Stimulated activated CD8-positive, alpha-beta memory T cell treated with anti-CD3 and anti-CD28 coated beads, Interleukin-4, amount 100 ng/mL, for 1 hour (primary cell): Measurements from ENCODE around the gene BTRC.
A peak's percentile ranks its signal among the peaks of the same experiment; 100 is the strongest.
"Not testable (repeated sequence)": the region's sequence is repeated elsewhere in the genome, so short reads cannot be mapped to it uniquely, and the experiment has no call there.

Experiments used
- DNase-seq, 2 donors: peaks; one replicate each; pipeline ENCODE4 v3.0.0-alpha.2; 2020; ENCODE audit warnings: low read depth in 2 of 2, low spot score in 1 of 2

Gene BTRC

DNA sequence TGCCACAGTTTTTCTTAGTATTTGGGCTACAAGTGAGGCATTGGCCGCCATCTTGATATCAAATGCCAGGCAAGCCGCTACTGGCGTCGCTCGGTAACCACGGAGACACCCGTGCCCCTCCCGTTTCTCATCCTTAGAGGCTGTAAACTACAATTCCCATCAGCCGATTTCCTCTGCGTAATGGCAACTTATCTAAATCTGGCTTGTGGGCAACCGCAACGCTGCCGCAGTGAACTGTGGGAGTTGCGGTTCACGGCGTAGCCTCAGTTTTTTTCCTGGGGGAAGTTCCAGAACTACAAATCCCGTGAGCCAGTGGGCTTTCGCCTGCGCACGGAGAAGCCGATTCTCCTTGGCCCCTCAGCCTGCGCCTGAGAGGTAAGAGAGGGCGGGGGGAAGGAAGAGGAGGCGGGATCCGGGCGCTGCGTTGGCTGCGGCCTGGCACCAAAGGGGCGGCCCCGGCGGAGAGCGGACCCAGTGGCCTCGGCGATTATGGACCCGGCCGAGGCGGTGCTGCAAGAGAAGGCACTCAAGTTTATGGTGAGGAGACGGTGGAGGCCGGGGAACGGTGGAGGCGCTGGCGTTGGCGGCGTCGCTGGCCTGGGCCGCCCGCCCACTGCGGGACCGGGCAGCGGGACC is at the start of gene BTRC:
BTRC (plus strand) TSS at position 474 of the 636 bp plus-strand sequence; CDS start at position 490, 16 bp downstream.
- DNase-seq: peak; percentile 85 to 89

DNA sequence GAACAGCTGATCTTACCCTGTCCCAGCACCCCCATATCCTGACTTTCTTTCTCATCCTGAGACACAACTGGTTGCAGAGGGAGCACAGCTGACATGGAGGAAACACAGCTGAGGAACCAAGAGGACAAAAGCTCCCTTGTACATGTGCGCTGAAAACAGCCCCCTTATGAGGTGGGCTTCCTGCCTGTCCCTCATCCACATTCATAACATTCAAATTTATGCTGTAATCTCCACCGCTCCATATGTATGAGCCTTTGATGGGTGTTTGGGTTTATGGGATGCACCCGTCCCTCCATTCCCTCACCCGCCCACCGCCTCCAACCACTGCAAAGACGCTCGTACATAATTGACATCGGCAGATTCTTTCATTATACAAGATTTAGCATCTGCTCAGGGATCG is 49.6 kb upstream of the BTRC start:
- no peak for DNase-seq

DNA sequence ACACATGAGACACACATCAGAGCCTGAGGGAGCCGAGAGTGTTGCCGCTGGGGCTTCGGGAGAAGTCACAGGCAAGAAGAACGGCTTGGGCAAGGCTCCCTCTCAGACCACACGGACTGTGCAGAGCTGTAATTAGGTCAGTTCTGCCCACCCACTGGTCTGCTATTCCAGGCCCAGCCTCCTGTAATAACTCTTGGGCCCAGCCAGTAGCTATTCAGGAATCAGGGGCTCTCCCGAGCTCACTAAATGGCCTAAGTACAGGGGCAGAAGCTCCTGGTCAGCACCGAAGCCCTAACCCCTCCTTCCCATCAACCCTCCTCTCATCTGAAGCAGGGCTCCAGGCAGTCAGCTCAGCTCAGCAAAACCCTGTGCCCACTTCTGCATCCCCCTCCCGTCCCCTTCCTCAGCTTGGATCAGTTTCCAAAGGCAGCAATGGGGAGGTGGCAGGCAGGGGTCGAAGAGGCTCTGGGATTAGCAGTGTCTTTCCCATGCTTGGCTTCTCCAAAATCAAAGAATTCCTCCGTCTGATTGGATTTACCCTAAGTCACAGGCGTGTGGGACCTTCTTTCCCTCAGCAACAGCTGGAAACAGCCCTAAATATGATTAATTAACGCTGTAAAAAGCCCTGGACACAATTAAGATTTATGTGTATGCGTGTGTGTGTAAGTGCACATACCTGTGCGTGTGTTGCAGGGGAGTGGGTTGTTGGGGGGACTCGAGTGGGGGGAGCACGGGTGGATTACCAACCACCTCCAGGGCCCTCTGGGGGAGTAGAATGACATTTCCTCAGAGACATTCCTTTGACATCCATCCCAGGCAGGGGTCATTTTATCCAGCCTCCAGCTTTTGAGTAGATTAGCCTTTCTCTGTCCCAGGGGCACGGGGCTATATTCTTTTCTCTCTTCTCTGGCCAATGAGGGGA is 48.4 kb upstream of the BTRC start:
- no peak for DNase-seq

DNA sequence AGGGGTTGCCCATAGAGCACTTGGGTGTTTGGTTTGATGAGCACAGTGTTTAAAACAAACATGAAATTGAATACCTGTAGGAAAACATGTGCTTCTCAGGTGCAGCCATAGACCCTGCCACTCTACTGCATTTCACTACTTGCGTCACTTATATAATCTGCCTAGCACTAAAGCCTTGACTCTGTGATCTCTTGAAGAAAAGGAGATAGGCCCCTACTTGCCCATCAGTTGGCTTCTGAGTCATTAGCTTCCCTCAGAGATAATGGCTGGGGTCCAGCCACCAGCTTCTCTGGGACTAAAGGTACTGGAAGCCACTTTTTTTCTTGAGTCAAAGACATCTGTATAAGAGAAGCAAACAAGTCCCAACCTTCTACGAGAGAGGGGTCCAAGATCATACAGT is 45.9 kb upstream of the BTRC start:
- DNase-seq: no peak

DNA sequence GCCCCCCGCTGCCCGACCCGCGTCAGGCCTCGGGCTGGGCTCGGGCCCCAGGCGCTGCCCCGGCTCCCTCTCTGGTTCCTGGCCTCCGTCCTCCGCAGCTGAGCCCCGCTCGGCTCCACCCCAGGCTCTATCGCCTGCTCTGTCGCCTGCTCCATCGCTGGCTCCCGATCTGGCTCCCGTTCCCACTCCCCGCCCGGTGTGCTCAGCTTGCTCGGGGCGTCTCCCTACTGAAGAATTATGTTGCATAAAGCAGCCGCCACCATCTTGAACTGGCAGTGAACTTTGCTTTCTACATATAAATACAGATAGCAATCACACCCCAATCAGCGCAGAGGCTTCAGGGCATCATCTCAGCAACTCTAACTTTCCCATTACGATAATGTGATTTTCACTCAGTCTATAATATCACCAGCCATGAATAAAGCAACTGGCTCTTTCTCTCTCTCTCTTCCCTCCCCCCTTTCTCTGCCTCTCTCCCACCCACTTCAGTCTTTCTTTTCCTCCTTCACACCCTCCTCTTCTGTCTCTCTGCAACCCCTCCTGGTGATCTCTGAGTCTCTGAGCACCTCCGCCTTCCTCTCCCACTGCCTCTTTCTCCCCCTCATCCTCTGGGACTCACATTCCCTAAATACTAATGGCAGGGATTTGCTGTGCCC is 43.3 kb upstream of the BTRC start:
- no peak for DNase-seq

DNA sequence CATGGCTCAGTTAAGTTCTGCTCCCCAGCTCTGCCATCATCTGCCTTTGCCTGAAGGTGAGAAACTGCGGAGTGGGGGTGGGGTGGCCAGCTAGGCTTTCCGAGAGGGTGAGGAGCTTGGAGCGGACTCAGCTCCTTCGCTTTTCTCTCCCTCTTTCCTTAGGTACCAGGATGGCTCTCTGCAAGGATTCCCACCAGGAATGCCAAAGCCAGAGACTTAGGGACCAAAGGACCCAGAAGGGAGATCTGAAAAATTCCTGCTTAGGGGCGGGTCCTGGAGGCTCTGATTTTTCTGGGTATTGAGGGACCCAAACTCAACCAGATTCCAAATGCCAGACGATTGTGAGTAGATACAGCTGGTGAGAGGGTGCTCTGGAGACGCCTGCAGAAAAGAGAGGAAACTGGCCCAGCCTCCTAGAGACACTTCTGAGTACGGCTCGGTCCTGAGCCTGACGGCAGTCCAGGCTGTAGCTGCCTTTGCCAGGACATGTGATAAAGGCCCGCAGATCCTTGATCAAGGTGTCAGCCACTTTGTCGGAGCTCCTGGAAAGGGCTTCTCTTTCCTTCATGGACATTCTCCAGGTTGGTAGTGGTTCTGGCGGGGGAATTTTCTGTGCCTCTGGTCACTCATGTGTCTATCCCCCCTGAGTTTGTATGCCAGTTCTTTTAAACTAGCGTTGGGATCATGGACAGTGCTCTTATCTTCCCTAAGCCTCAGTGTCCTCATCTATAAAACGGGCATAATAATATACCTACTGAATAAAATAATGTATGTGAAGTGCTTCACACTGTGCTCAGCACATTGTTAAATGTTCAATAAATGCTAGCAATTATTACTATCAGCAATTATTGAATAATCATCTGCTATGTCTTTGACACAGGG is 42.5 kb upstream of the BTRC start:
- DNase-seq: no peak

DNA sequence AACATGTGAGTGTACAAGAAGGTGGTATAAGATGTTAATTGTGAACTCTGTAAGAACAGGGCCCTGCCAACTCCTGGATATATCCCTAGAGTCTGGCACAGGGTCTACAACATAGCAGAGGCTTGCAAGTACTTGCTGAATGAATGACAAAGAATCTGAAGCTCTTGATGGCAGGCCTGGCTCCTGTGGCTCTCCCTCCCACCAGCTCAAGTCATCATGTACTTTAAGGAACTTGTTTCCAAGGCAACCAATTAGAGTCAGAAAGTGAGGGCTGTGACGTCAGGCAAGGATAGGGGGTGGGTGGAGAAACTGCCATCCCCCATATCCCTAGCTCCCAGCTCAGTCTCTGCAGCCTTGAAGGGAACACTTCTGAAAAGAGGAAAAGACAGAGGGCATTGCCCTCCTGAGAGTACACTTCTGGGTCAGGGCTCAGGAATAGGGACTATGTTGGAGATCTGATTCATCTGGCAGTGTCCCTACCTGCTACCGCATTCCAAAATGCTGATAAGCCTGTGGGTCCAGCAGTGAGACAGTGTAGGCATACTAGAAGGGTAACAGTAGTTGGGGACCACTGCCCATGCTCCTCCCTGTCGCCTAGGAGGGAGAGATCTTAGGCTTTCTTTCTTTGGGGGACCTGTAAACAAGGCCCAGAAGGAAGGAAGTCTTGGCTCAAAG is 34.6 kb upstream of the BTRC start:
- DNase-seq: no peak

DNA sequence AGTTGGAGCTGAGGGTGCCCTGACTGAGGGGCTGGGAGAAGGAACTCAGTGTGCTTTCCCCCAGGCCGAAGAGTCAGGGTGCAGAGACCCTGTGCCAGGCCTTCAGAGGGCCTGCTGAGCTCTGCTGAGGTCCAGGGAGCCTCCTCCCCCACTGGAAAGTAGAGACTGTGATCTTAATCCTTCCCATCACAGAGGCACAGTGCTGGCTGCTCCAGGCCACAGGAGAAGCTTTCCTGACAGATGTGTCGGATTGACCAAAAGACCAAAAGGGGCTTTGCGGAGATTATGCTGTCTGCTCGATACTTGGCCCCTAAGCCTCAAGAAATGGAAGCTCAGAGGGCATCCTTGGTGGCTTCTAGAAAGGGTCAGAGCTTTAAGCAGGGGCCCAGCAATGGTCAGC is 32.9 kb upstream of the BTRC start:
- DNase-seq: no peak

DNA sequence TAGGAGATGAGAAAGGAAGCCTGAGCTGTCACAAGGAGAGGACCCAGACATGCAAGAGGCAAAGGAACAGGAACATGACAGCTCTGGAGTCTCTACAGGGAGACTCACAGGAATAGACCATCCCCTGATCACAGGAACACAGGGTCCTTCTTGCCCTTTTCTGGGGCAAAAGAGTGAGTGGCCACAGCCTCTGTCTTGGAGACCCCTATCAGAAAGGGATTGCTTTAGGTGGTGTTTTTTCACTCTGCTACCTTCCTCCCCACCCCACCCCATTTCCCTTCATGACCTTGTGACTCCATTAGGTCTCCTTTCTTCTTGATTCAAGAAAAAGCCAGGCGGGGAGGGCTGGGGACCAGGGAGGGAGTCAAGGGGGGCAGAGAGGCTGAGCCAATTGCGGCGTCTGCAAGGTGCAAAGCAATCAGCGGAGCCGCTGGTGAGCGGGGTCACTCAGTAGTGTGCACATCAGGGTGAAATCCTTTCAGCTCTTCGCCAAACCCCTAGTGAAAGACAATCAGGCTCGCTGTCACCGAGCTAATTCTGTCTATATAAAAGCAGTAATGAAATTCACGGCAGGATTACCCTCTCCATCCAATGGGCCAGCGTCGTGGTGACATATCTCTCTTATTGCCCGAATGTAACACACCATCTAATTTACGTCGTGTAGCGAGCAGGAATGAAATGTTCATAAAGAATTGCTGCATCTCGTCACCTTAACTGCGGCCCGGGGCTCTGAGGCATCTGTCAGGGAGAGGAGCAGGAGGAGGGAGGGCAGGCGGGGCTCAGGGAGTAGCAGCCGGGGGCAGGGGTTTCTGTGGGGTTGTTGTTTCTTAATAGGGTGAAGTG is 31.5 kb upstream of the BTRC start:
- no peak for DNase-seq

DNA sequence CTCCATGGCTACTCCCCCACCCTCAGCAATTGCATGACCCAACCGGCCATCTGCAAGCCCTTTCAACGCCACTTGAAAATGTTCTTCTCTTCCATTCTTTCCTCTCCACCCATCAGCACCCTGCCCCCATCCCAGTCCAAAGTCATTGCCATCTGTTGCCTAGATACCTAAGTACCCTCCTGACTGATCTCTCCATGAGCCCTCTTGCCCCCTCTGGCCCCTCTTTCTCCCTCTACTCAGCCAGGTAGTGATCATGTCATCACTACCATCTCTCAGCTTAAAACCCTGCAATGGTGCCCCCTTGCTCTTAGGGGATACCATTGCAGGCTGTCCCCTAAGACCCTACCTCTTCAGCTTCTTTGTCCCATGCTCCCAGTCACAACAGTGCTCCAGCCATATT is 30.5 kb upstream of the BTRC start:
- DNase-seq: no peak

DNA sequence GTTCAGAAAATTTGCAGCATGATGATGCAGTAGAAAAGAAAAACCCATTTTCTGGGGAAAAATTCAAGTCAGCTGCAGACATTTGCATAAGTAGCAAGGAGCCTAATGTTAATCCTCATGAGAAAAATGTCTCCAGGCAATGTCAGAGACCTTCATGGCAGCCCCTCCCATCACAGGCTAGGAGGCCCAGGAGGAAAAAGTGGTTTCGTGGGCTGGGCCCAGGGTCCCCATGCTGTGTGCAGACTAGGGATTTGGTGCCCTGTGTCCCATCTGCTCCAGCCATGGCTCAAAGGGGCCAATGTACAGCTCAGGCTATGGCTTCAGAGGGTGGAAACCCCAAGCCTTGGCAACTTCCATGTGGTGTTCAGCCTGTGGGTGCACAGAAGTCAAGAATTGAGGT is 26.5 kb upstream of the BTRC start:
- DNase-seq: not testable (repeated sequence)

DNA sequence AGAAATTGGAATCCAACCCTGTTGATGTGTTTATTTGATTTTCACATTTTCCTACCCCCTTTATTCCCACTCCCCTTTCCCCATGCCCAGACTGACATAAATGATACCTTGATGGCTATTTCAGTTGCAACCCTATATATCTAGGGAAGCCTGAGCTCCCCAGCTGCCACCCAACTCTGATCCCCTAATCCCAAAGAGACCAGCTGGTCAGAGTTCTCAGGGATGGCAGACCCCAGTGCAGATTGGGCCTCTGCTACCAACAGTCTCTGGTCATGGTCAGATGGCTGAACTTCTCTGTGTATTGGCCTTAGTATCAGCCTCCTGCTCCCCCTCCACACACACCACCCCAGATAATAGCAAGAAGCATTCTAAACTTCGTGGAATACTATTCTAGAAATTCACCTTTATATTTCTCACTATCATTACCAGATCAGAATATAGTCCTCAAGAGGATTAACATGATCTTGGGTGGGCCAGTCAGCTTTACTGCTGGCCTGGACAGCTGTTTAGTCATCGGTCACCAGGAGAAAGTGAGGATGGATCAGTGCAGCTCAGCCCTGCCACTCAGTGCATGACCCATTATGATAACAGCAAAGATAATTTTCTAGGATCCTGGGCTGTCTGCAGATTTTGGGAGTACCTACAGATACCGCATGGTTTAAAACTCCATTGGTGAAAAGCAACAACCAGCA is 24.5 kb upstream of the BTRC start:
- no peak for DNase-seq

DNA sequence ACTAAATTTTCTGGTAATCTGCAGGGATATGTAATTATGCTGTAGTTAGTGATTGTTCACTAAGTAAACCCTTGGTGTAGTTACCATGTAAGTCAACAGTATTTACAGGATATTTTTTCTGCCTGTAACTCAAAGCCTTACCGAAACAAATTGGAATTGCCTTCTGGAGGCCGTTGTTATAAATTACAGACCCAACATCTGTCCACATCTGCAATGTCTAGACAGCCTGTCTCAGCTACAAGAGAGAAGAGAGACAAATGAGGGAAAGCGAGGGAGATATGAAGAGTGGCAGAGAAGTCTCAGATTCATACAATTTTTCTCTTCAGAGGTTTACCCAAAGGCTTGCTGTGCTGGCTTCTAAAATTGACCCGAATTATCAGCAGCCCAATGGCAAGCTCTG is 23.7 kb upstream of the BTRC start:
- DNase-seq: no peak

DNA sequence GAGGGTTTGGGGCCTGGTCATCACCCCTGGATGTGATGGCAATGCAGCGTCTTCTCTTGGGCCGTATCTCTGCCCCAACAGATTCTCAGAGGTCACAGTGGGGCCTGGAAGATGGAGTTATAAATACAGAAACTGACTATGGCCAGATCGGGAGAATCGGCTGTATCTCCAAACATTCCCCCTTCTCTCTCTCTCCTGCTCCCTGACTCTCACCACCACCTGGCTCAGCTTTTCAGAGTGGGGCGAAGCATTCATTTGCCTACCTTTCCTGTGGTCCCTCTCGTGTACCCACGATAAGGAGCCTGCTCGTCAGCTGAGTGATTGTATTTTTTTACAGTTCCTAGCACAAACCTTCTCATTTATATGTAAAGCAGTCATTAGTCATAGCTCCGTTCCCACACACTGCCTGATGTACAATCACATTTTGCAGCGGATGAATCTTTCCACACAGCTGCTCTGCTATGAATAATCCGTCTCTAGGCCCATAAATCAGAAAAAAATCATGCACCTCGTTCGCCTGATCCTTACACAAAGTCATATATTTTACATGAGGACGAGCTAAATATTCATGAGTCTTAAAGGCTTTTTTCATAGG is 23.2 kb upstream of the BTRC start:
- DNase-seq: no peak

DNA sequence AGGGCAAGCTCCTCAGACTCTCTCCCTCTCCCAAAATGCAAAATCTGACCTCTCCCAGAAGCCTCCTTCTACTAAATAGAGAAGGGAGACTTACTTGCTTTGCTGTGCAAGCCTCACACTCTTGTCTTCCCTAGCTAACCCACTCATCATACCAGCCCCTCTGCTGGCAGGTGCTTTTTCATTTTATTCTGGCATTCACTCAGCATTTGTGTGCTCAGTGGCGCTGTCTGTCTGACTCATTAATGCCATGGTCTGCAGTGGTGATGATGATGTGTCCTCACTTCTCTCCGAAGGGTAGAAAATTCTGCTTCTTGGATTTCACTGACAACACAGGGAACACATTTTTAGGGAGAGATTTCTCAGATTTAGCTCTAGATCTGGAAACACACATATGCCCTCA is 22.0 kb upstream of the BTRC start:
- no peak for DNase-seq

DNA sequence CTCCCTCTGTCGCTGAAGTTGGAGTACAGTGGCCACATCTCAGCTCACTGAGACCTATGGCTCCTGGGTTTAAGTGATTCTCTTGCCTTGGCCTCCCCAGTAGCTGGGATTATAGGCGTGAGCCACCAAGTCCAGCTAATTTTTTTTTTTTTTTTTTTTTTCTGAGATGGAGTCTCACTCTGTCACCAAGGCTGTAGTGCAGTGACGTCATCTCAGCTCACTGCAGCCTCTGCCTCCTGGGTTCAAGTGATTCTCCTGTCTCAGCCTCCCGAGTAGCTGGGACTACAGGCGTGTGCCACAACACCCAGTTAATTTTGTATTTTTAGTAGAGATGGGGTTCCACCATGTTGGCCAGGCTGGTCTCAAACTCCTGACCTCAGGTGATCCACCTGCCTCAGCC is 19.7 kb upstream of the BTRC start:
- not testable (repeated sequence) for DNase-seq

DNA sequence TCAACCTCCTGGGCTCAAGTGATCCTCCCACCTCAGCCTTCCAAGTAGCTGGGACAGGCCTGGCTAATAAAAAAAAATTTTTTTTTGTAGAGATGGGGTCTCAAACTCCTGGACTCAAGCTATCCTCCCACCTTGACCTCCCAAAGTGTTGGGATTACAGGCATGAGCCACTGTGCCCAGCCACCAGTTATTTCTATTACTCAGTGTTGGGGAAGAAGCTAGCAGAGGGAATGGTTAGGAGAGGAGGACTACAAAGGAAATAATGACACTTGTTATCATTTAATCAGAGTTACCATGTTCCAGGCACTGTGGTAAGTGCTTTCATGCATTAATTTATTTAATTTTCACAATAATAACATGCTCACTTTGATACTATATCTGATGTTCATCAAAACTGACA is 17.6 kb upstream of the BTRC start:
- no peak for DNase-seq

DNA sequence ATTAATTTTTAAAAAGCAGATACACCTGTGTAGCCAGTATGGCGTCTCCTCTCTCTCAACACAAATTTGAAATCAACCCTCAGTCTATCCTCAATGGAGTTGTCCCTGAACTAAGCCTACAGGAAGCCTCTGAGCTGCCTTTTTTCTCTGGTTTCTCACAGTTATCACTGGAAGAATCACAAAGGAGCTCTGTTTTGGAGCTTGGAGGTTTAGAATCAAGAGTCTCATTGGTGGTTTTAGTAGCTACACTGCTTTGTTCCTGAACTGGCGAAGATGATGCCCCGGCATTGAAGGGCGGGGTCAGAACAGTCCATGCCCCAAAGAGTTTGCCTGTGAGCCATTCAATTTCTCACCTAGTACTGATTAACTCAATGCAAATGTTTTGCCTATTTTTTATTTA is 16.1 kb upstream of the BTRC start:
- no peak for DNase-seq

DNA sequence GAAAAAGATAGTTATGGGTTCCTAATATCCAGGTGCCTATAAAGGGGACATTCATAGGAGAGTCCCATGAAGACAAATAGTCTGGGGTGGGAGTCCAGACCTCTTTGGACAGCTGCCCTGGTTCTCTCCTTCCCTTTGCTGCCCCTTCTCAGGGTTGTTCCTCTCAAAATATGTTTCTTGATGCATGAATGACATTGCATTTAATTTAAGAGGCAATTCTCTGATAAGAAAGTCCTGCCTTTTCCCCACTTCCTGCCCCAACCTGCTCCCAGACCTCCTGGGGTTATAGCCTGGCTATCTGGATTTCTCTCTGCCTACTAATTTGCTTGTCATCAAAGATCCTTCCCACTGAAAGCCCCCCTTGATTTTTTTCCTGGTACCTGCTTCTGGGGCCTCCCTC is 12.5 kb upstream of the BTRC start:
- DNase-seq: no peak
